Liver (tissue), 9 donors: ENCODE results near the gene SH3BP5. TPM values are rescaled to one million over a fixed set of nuclear protein-coding genes. Genes with fewer than 3 reads are reported as not detected.

Source experiments
- DNase-seq: peaks from one replicate; pipeline ENCODE4 v3.0.0-alpha.2; 2017; ENCODE audit warnings: low spot score
- H3K27ac ChIP-seq, 2 donors: one replicate each; pipeline ENCODE4 v1.7.0; 2013; ENCODE audit warnings: inconsistent platforms in 2 of 2, low read length in 2 of 2, control low read depth in 1 of 2, low read depth in 1 of 2, mild to moderate bottlenecking in 1 of 2
- H3K27me3 ChIP-seq, 4 donors: one replicate each; pipeline versions ENCODE4 v1.6.1 to v1.7.0; 2013; ENCODE audit warnings: low read length in 3 of 4, inconsistent platforms in 1 of 4, mild to moderate bottlenecking in 1 of 4, moderate library complexity in 1 of 4; ENCODE audit not compliant: control insufficient read depth in 4 of 4, insufficient read depth in 4 of 4
- H3K36me3 ChIP-seq, 4 donors: one replicate each; pipeline versions ENCODE4 v1.6.1 to v1.7.0; 2013; ENCODE audit warnings: low read length in 3 of 4, mild to moderate bottlenecking in 3 of 4, low read depth in 1 of 4, moderate library complexity in 1 of 4; ENCODE audit not compliant: control insufficient read depth in 4 of 4, insufficient read depth in 3 of 4
- H3K4me1 ChIP-seq, 4 donors: one replicate each; pipeline versions ENCODE4 v1.6.1 to v1.7.0; 2013; ENCODE audit warnings: low read length in 3 of 4, mild to moderate bottlenecking in 3 of 4, moderate library complexity in 1 of 4; ENCODE audit not compliant: control insufficient read depth in 4 of 4, insufficient read depth in 4 of 4
- H3K4me3 ChIP-seq, 3 donors: one replicate each; pipeline versions ENCODE4 v1.6.1 to v1.7.0; 2013; ENCODE audit warnings: low read length in 3 of 3, control low read depth in 1 of 3, low read depth in 1 of 3, mild to moderate bottlenecking in 1 of 3
- H3K9ac ChIP-seq, 2 donors: one replicate each; pipeline ENCODE4 v1.7.0; 2013; ENCODE audit warnings: low read length in 2 of 2, mild to moderate bottlenecking in 2 of 2, moderate library complexity in 2 of 2, control low read depth in 1 of 2, low read depth in 1 of 2
- H3K9me3 ChIP-seq, 4 donors: one replicate each; pipeline versions ENCODE4 v1.6.1 to v1.7.0; 2013; ENCODE audit warnings: low read length in 3 of 4; ENCODE audit not compliant: control insufficient read depth in 4 of 4
- EGR1 ChIP-seq, 2 donors: IDR thresholded peaks; 2 replicates each; pipeline ENCODE4 v1.6.1; 2016 to 2018; ENCODE audit warnings: antibody characterized with exemption in 2 of 2, low read depth in 2 of 2
- FOXA1 ChIP-seq: IDR thresholded peaks from 2 replicates; pipeline ENCODE4 v1.6.1; 2016; ENCODE audit warnings: antibody characterized with exemption
- FOXA2 ChIP-seq: IDR thresholded peaks from 2 replicates; pipeline ENCODE4 v1.6.1; 2016; ENCODE audit warnings: antibody characterized with exemption
- GABPA ChIP-seq, 2 donors: IDR thresholded peaks in 1 of 2; conservative IDR thresholded peaks in 1 of 2; 2 replicates each; pipeline ENCODE4 v1.6.1; 2016; ENCODE audit warnings: antibody characterized with exemption in 2 of 2, mild to moderate bottlenecking in 1 of 2, moderate library complexity in 1 of 2
- NR2F2 ChIP-seq: IDR thresholded peaks from 2 replicates; pipeline ENCODE4 v1.6.1; 2016; ENCODE audit warnings: antibody characterized with exemption
- RAD21 ChIP-seq, 2 donors: IDR thresholded peaks; 2 replicates each; pipeline ENCODE4 v1.6.1; 2016; ENCODE audit warnings: antibody characterized with exemption in 2 of 2, mild to moderate bottlenecking in 2 of 2
- RXRA ChIP-seq, 2 donors: IDR thresholded peaks; 2 replicates each; pipeline ENCODE4 v1.6.1; 2017 to 2018; ENCODE audit warnings: antibody characterized with exemption in 2 of 2, mild to moderate bottlenecking in 1 of 2
- SP1 ChIP-seq: IDR thresholded peaks from 2 replicates; pipeline ENCODE4 v1.6.1; 2018; ENCODE audit warnings: antibody characterized with exemption, mild to moderate bottlenecking
- TAF1 ChIP-seq: conservative IDR thresholded peaks from 2 replicates; pipeline ENCODE4 v1.6.1; 2016; ENCODE audit warnings: antibody characterized with exemption, mild to moderate bottlenecking
- YY1 ChIP-seq: IDR thresholded peaks from 2 replicates; pipeline ENCODE4 v1.6.1; 2016; ENCODE audit warnings: antibody characterized with exemption, mild to moderate bottlenecking
- WGBS: extraction: QIAGEN DNeasy Blood & Tissue Kit; methylation state at CpG from one replicate; pipeline ENCODE4 v1.1.7; 2013; 5-methylcytosine and 5-hydroxymethylcytosine counted together
- polyA plus RNA-seq, 2 donors: library from polyadenylated mRNA; stranded (reverse) in 1 of 2; unstranded in 1 of 2; fragments of 200-250 nt in 1 of 2; fragments of >200 nt in 1 of 2; fragmentation: Nextera tagmentation in 1 of 2; extraction: Ambion mirVana in 1 of 2; gene quantifications; one replicate each; pipeline versions ENCODE4 v1.2.1 to v1.2.3, GENCODE V29; 2013 to 2015
- total RNA-seq, 2 donors: library from RNA; depleted of rRNA; stranded (reverse); fragments of >200 nt; gene quantifications; one replicate each; pipeline ENCODE4 v1.2.3, GENCODE V29; 2014
- TF ChIP-seq, protein P1 (sequence below): IDR thresholded peaks from 2 replicates; pipeline ENCODE4 v1.6.1; 2016; ENCODE audit warnings: antibody characterized with exemption
- TF ChIP-seq, protein P2 (sequence below): fragments of 150-350 bp; IDR thresholded peaks from 2 replicates; pipeline ENCODE4 v1.5.1; 2017; ENCODE audit warnings: improper control_type of control experiment, low read depth, low read length; ENCODE audit not compliant: missing input control
- TF ChIP-seq, protein P3 (sequence below): IDR thresholded peaks from 2 replicates; pipeline ENCODE4 v1.6.1; 2016; ENCODE audit warnings: antibody characterized with exemption
- donor health status: healthy.
- donor health status: healthy.
- donor health status: healthy.
- donor health status: healthy.
- donor health status: healthy.

Gene SH3BP5
- total and polyA plus RNA-seq, 4 donors: 3.5 to 17.9 (median 11.8) TPM

DNA sequence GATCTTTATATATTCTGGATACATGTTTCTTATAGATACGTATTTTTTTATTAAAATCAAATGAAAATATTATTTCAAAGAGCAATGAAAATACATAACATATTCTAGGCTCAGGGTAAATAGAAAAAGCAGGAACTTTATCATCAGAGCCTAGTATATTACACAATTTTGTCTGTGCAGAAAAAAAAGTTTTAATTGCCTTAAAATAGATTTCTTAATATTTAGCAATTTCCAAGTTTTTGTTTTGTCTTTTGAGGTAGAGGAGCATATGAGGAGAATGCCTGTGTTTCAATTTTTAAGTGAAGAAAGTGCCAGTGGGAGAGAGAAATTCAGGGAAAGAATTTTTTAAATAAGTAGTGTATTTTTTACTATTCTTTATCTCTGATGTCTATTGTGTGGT is 115.9 kb downstream of the SH3BP5 start:
- H3K27me3 ChIP-seq: no peaks in the 10 kb centered on the region
- DNase-seq: no peak
- TF ChIP-seq NR2F2: no peak

DNA sequence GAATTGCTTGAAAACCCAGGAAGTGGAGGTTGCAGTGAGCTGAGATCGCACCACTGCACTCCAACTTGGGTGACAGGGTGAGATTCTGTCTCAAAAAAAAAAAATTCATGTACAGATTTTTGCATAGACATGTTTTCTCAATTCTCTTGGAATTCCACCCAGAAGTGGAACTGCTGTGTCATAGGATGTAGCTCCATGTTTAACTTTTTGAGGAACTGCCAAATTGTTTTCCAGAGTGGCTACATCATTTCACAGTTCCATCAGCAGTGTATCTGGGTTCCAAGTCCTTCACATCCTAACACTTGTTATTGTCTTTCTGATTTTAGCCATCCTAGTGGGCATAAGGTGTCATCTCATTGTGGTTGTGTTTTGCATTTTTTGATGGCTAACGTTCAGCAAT is 116.4 kb downstream of the SH3BP5 start:
- no peak for DNase-seq
- H3K4me3 ChIP-seq: no peak overlapping the region
- TF ChIP-seq, protein P1, sequence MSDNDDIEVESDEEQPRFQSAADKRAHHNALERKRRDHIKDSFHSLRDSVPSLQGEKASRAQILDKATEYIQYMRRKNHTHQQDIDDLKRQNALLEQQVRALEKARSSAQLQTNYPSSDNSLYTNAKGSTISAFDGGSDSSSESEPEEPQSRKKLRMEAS: no peak
- TF ChIP-seq, protein P2, sequence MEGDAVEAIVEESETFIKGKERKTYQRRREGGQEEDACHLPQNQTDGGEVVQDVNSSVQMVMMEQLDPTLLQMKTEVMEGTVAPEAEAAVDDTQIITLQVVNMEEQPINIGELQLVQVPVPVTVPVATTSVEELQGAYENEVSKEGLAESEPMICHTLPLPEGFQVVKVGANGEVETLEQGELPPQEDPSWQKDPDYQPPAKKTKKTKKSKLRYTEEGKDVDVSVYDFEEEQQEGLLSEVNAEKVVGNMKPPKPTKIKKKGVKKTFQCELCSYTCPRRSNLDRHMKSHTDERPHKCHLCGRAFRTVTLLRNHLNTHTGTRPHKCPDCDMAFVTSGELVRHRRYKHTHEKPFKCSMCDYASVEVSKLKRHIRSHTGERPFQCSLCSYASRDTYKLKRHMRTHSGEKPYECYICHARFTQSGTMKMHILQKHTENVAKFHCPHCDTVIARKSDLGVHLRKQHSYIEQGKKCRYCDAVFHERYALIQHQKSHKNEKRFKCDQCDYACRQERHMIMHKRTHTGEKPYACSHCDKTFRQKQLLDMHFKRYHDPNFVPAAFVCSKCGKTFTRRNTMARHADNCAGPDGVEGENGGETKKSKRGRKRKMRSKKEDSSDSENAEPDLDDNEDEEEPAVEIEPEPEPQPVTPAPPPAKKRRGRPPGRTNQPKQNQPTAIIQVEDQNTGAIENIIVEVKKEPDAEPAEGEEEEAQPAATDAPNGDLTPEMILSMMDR: no peak
- TF ChIP-seq RAD21 (IDR thresholded peaks at IDR 0.05): no peak
- no peak for TF ChIP-seq SP1
- TF ChIP-seq NR2F2: no peak
- H3K9me3 ChIP-seq: no peaks in the 10 kb centered on the region
- H3K9ac ChIP-seq: no peak overlapping the region
- H3K27ac ChIP-seq: no peak overlapping the region
- peaks cover 10 to 60% (median 36%) of the 10 kb centered on the region in 4 donors for H3K36me3 ChIP-seq
- H3K27me3 ChIP-seq: no peaks in the 10 kb centered on the region
- 83% methylated on average over 2 of the region's 2 CpGs for WGBS
- H3K4me1 ChIP-seq: peaks cover 0 to 4% (median 1%) of the 10 kb centered on the region in 4 donors

More for the DNA sequence above, 115.9 kb downstream of the SH3BP5 start:
- Histone ChIP-seq H3K9ac (no peak overlapping the region), H3K9me3 (no peaks in the 10 kb centered on the region), H3K36me3 (peaks cover 11 to 58% (median 38%) of the 10 kb centered on the region in 4 donors), H3K4me3 (no peak overlapping the region), H3K4me1 (peaks cover 0 to 4% (median 1%) of the 10 kb centered on the region in 4 donors), H3K27ac (no peak overlapping the region)
- 98% methylated on average over 1 of the region's 1 CpG for WGBS

DNA sequence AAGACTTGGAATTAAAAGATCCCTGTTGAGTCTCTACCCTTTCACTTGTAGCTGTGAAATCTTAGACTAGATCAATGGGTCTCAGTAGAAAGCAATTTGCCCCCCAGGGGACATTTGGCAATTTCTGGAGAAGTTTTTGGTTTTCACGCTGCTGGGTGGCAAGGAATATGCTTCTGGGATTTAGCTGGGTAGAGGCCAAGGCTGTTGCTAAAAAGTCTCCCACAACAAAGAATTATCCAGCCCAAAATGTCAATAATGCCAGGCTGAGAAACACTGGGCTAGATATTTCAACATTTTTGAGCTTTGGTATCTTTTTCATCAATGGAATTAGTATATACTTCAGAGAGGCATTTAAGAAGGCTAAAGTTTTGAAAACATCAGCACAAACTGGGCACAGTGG is 117.6 kb downstream of the SH3BP5 start:
- H3K9me3 ChIP-seq: no peaks in the 10 kb centered on the region
- 90% methylated on average over 1 of the region's 1 CpG for WGBS
- H3K27me3 ChIP-seq: no peaks in the 10 kb centered on the region
- H3K4me1 ChIP-seq: peaks cover 0 to 4% (median 1%) of the 10 kb centered on the region in 4 donors
- H3K27ac ChIP-seq: no peak overlapping the region
- TF ChIP-seq EGR1 (IDR thresholded peaks at IDR 0.05; ENCODE audit: low read depth in 2 of 2) (no peak), GABPA (IDR thresholded peaks at IDR 0.05 in 1 of 2, conservative IDR thresholded peaks at IDR 0.05 in 1 of 2) (no peak), YY1 (no peak), NR2F2 (no peak), TAF1 (no peak), SP1 (no peak), FOXA1 (no peak), RXRA (IDR thresholded peaks at IDR 0.05) (no peak), FOXA2 (no peak)
- TF ChIP-seq, protein P3, sequence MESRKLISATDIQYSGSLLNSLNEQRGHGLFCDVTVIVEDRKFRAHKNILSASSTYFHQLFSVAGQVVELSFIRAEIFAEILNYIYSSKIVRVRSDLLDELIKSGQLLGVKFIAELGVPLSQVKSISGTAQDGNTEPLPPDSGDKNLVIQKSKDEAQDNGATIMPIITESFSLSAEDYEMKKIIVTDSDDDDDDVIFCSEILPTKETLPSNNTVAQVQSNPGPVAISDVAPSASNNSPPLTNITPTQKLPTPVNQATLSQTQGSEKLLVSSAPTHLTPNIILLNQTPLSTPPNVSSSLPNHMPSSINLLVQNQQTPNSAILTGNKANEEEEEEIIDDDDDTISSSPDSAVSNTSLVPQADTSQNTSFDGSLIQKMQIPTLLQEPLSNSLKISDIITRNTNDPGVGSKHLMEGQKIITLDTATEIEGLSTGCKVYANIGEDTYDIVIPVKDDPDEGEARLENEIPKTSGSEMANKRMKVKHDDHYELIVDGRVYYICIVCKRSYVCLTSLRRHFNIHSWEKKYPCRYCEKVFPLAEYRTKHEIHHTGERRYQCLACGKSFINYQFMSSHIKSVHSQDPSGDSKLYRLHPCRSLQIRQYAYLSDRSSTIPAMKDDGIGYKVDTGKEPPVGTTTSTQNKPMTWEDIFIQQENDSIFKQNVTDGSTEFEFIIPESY: no peak
- TF ChIP-seq, protein P1: no peak
- H3K36me3 ChIP-seq: peaks cover 9 to 52% (median 27%) of the 10 kb centered on the region in 4 donors
- H3K4me3 ChIP-seq: no peak overlapping the region
- DNase-seq: no peak
- no peak overlapping the region for H3K9ac ChIP-seq
